Endodermal cell (in vitro differentiated cells): ENCODE results near the gene YJU2. TPM values are rescaled to one million over a fixed set of nuclear protein-coding genes. Genes with fewer than 3 reads are reported as not detected.

Source experiments
- DNase-seq: peaks from one replicate; pipeline ENCODE4 v3.0.0-alpha.2; 2017
- H3K27ac ChIP-seq: 2 replicates; pipeline ENCODE4 v1.5.1; 2013; ENCODE audit warnings: mild to moderate bottlenecking, low read depth, low read length, moderate library complexity
- H3K27me3 ChIP-seq: 2 replicates; pipeline ENCODE4 v1.6.1; 2013; ENCODE audit warnings: mild to moderate bottlenecking, low read length, moderate library complexity; ENCODE audit not compliant: insufficient read depth, control insufficient read depth, poor library complexity, severe bottlenecking
- H3K36me3 ChIP-seq: 2 replicates; pipeline ENCODE4 v1.7.0; 2013; ENCODE audit warnings: mild to moderate bottlenecking, low read length, moderate library complexity; ENCODE audit not compliant: control insufficient read depth, insufficient read depth
- H3K4me1 ChIP-seq: one replicate; pipeline ENCODE4 v1.7.0; 2013; ENCODE audit warnings: low read length; ENCODE audit not compliant: control insufficient read depth, insufficient read depth
- H3K4me3 ChIP-seq: 2 replicates; pipeline ENCODE4 v1.5.1; 2013; ENCODE audit warnings: mild to moderate bottlenecking, low read length, moderate library complexity
- H3K9ac ChIP-seq: 2 replicates; pipeline ENCODE4 v1.6.1; 2013; ENCODE audit warnings: mild to moderate bottlenecking, low read length, moderate library complexity; ENCODE audit not compliant: poor library complexity, severe bottlenecking; ENCODE audit errors: extremely low read depth
- H3K9me3 ChIP-seq: 2 replicates; pipeline ENCODE4 v1.6.1; 2013; ENCODE audit warnings: mild to moderate bottlenecking, low read length, moderate library complexity; ENCODE audit not compliant: control insufficient read depth
- H3K27ac Mint-ChIP-seq: 2 replicates; pipeline ENCODE4 v1.8.0; 2020; ENCODE audit warnings: mixed read lengths
- H3K27me3 Mint-ChIP-seq: 2 replicates; pipeline ENCODE4 v1.8.0; 2021; ENCODE audit warnings: mild to moderate bottlenecking, mixed read lengths; ENCODE audit not compliant: insufficient read depth
- H3K36me3 Mint-ChIP-seq: 2 replicates; pipeline ENCODE4 v1.8.0; 2020; ENCODE audit warnings: low read depth, mixed read lengths
- H3K4me1 Mint-ChIP-seq: 2 replicates; pipeline ENCODE4 v1.8.0; 2020; ENCODE audit warnings: mixed read lengths
- H3K4me3 Mint-ChIP-seq: 2 replicates; pipeline ENCODE4 v1.8.0; 2020; ENCODE audit warnings: mild to moderate bottlenecking, moderate library complexity, mixed read lengths
- H3K9me3 Mint-ChIP-seq: 2 replicates; pipeline ENCODE4 v1.8.0; 2020; ENCODE audit warnings: mild to moderate bottlenecking, mixed read lengths
- WGBS, 2 experiments: methylation state at CpG; one replicate each; pipeline versions ENCODE4 v1.1.5 to v1.1.7; 2013; ENCODE audit warnings: missing lambda C conversion rate in 2 of 2, mixed read lengths in 1 of 2; ENCODE audit not compliant: insufficient coverage in 1 of 2, insufficient read length in 1 of 2; 5-methylcytosine and 5-hydroxymethylcytosine counted together
- total RNA-seq, 2 donors: library from RNA; stranded (reverse); fragmentation: NEBNext Ultra II Directional in 1 of 2; extraction: Animal tissue kit (Norgen Biotek cat#: 25700) in 1 of 2; gene quantifications; 2 replicates in 1 of 2; 3 replicates in 1 of 2; pipeline ENCODE4 v1.2.1, GENCODE V29; 2021
- TF ChIP-seq, protein P1 (sequence below): fragments of 200-600 bp; sonication (generic); conservative IDR thresholded peaks from 2 replicates; pipeline ENCODE4 v1.5.0; 2021; ENCODE audit warnings: antibody characterized with exemption, mild to moderate bottlenecking

Gene YJU2
- total RNA-seq, 2 donors from 2014 or later, result 15.8 to 16.4 TPM

- H3K27ac Mint-ChIP-seq, result no peak overlapping the region
- Histone ChIP-seq H3K27ac (no peak overlapping the region), H3K4me3 (no peak overlapping the region), H3K9ac (no peak overlapping the region), H3K36me3 (no peaks in the 10 kb centered on the region), H3K27me3 (peaks cover 40% of the 10 kb centered on the region), H3K9me3 (no peaks in the 10 kb centered on the region), H3K4me1 (no peaks in the 10 kb centered on the region)
- peak; percentile 56 for DNase-seq
- 59 to 67% methylated on average over 3 to 4 of the region's 4 CpGs for WGBS, 2 experiments
- no peaks in the 10 kb centered on the region for H3K9me3 Mint-ChIP-seq
- H3K36me3 Mint-ChIP-seq, result no peaks in the 10 kb centered on the region
- peaks cover 44% of the 10 kb centered on the region for H3K27me3 Mint-ChIP-seq
- TF ChIP-seq, protein P1, sequence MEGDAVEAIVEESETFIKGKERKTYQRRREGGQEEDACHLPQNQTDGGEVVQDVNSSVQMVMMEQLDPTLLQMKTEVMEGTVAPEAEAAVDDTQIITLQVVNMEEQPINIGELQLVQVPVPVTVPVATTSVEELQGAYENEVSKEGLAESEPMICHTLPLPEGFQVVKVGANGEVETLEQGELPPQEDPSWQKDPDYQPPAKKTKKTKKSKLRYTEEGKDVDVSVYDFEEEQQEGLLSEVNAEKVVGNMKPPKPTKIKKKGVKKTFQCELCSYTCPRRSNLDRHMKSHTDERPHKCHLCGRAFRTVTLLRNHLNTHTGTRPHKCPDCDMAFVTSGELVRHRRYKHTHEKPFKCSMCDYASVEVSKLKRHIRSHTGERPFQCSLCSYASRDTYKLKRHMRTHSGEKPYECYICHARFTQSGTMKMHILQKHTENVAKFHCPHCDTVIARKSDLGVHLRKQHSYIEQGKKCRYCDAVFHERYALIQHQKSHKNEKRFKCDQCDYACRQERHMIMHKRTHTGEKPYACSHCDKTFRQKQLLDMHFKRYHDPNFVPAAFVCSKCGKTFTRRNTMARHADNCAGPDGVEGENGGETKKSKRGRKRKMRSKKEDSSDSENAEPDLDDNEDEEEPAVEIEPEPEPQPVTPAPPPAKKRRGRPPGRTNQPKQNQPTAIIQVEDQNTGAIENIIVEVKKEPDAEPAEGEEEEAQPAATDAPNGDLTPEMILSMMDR, result no peak
- H3K4me3 Mint-ChIP-seq, result peak overlapping the region; percentile 63
- H3K4me1 Mint-ChIP-seq, result peaks cover 2% of the 10 kb centered on the region
These were observed 31.1 kb downstream of the YJU2 start for GRCh38 chr19:4278010-4278409.

DNA sequence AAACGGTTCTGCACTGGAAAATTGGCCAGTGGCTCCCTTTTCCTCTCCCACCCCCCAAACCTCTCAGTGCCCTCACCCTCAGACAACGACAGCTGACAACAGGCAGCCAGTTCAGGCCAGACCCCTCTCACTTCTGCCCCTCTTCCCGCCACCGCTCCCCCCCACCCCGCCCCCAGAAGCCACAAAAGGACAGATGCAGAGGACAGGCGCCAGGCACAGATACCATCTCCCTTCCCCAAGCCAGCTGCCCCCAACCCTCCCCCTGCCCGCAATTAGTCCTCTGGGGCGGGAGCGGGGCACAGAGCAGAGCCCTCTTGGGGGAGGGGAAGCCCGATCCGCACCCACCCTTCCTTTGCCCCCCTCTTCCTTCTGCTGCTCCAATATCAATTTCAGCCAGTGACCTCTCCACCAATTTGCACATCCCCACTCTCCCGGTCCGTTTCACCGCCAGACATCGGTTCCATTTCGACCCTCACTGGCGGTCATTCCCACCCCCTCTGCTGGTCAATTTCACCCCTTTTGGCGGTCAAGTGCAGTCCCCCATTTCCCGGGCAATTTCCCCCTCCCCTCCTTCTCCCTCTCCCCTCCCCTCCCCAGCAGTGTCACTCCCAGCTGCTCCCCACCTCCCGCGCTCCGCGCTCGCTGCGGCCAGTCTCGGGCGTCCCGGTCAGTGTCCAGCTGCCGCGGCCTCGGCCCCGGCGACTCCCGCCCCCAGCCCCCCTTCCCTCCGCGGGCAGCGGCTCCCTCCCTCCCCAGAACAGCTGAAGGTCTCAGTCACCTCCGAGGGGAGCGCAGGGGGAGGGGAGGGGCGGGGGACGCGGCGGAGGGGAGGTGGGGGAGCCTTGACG is 31.8 kb downstream of the YJU2 start, which contains the start of gene SHD:
Gene SHD (plus strand): TSS at position 848 of the 848 bp plus-strand sequence. CDS start 798 bp downstream, outside the sequence.
- no peak within 1 kb of the TSS for H3K27ac Mint-ChIP-seq
- peak within 1 kb of the TSS; percentile 63 for H3K4me3 Mint-ChIP-seq
- H3K27me3 Mint-ChIP-seq, result peaks cover 50% of the 10 kb centered on the region
- H3K4me3 ChIP-seq, result peak within 1 kb of the TSS; percentile 71
- no peaks in the 10 kb centered on the region for H3K9me3 Mint-ChIP-seq
- DNase-seq, result peak; percentile 75
- TF ChIP-seq, protein P1, result no peak
- peak within 1 kb of the TSS; percentile 44 for H3K27ac ChIP-seq
- H3K9me3 ChIP-seq, result no peaks in the 10 kb centered on the region
- H3K9ac ChIP-seq, result peak within 1 kb of the TSS; percentile 15
- WGBS, 2 experiments, result 4 to 7% methylated on average over 6 to 34 of the region's 44 CpGs
- H3K36me3 ChIP-seq, result no peaks in the 10 kb centered on the region
- peaks cover 2% of the 10 kb centered on the region for H3K4me1 Mint-ChIP-seq
- H3K4me1 ChIP-seq, result no peaks in the 10 kb centered on the region
- no peaks in the 10 kb centered on the region for H3K36me3 Mint-ChIP-seq
- peaks cover 42% of the 10 kb centered on the region for H3K27me3 ChIP-seq

DNA sequence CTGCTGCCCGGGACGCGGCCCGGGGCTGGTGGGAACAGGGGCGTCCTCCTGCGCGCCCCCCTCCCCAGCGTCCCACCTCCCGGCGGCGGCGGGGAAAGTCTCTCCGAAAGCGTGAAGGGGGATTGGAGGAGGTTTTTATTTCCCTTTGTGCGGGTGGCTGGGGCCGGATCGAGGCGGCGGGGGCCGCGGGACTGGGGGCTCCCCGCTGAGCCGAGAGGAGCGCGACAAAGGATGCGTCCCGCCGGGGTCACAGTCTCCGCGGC is 32.3 kb downstream of the YJU2 start:
- H3K4me1 Mint-ChIP-seq, result peaks cover 2% of the 10 kb centered on the region
- no peaks in the 10 kb centered on the region for H3K4me1 ChIP-seq
- H3K9me3 ChIP-seq, result no peaks in the 10 kb centered on the region
- DNase-seq, result no peak
- H3K36me3 ChIP-seq, result no peaks in the 10 kb centered on the region
- 0% methylated on average over 23 of the region's 30 CpGs; no CpG with 5 or more reads in 1 of the 2 experiments for WGBS, 2 experiments
- TF ChIP-seq, protein P1, result no peak
- H3K4me3 Mint-ChIP-seq, result peak overlapping the region; percentile 63
- H3K27ac Mint-ChIP-seq, result no peak overlapping the region
- peaks cover 50% of the 10 kb centered on the region for H3K27me3 Mint-ChIP-seq
- H3K36me3 Mint-ChIP-seq, result no peaks in the 10 kb centered on the region
- H3K4me3 ChIP-seq, result peak overlapping the region; percentile 71
- H3K9ac ChIP-seq, result peak overlapping the region; percentile 15
- H3K9me3 Mint-ChIP-seq, result no peaks in the 10 kb centered on the region
- H3K27me3 ChIP-seq, result peaks cover 42% of the 10 kb centered on the region
- H3K27ac ChIP-seq, result no peak overlapping the region
